GM23338 (cell line): ENCODE data around the gene CASTOR1.

ENCODE experiments used
- CREB1 ChIP-seq: fragments of 250-450 bp; sonication (Bioruptor Pico); IDR thresholded peaks from 2 replicates; pipeline ENCODE4 v1.5.0; 2020; ENCODE audit warnings: low read depth, mild to moderate bottlenecking, moderate library complexity
- CTCF ChIP-seq, 2 experiments: fragments of 200-600 bp in 1 of 2; sonication (generic) in 1 of 2; conservative IDR thresholded peaks; 2 replicates each; pipeline versions ENCODE4 v1.5.1 to v1.6.1; 2016 to 2017; ENCODE audit warnings: antibody characterized with exemption in 2 of 2, low read depth in 2 of 2, mild to moderate bottlenecking in 2 of 2, moderate library complexity in 1 of 2
- EZH2 ChIP-seq: fragments of 200-600 bp; sonication (generic); IDR thresholded peaks from one replicate; pipeline ENCODE4 v1.8.0; 2017; ENCODE audit warnings: antibody characterized with exemption, mild to moderate bottlenecking, low read depth; ENCODE audit not compliant: unreplicated experiment
- EZH2phosphoT487 ChIP-seq: fragments of 200-600 bp; sonication (generic); IDR thresholded peaks from one replicate; pipeline ENCODE4 v1.8.1; 2018; ENCODE audit warnings: antibody characterized with exemption; ENCODE audit not compliant: unreplicated experiment
- JUNB ChIP-seq: IDR thresholded peaks from one replicate; pipeline ENCODE4 v1.6.1; 2016; ENCODE audit warnings: antibody characterized with exemption; ENCODE audit not compliant: unreplicated experiment
- NANOG ChIP-seq: IDR thresholded peaks from 2 replicates; pipeline ENCODE4 v1.6.1; 2016; ENCODE audit warnings: antibody characterized with exemption, borderline replicate concordance
- POLR2AphosphoS5 ChIP-seq: IDR thresholded peaks from 2 replicates; pipeline ENCODE4 v1.6.1; 2016; ENCODE audit warnings: antibody characterized with exemption, low read depth
- REST ChIP-seq: IDR thresholded peaks from one replicate; pipeline ENCODE4 v1.6.1; 2018; ENCODE audit warnings: antibody characterized with exemption; ENCODE audit not compliant: unreplicated experiment
- STAT1 ChIP-seq: IDR thresholded peaks from one replicate; pipeline ENCODE4 v1.6.1; 2016; ENCODE audit warnings: antibody characterized with exemption; ENCODE audit not compliant: unreplicated experiment
- ZNF114 ChIP-seq: fragments of 250-450 bp; sonication (Bioruptor Pico); IDR thresholded peaks from 2 replicates; pipeline ENCODE4 v1.5.0; 2020; ENCODE audit warnings: mild to moderate bottlenecking, moderate library complexity
- ZNF331 ChIP-seq: fragments of 250-450 bp; sonication (Bioruptor Pico); IDR thresholded peaks from 2 replicates; pipeline ENCODE4 v1.5.0; 2020; ENCODE audit warnings: low read depth, mild to moderate bottlenecking, moderate library complexity

GRCh38 chr22:30238136-30238535, 51.2 kb downstream of the CASTOR1 start:
- TF ChIP-seq CTCF (conservative IDR thresholded peaks at IDR 0.05; ENCODE audit: low read depth in 2 of 2) (no peak), ZNF114 (CRISPR knock-in tag) (no peak), EZH2 (no peak), JUNB (no peak), EZH2phosphoT487 (no peak), REST (no peak), STAT1 (no peak), CREB1 (no peak), POLR2AphosphoS5 (no peak), ZNF331 (CRISPR knock-in tag) (no peak), NANOG (no peak)
